GM04504 (cell line): Measurements from ENCODE around the gene ITLN2.
"Not testable (repeated sequence)": the region's sequence is repeated elsewhere in the genome, so short reads cannot be mapped to it uniquely, and the experiment has no call there.

Experiments used
- DNase-seq: peaks from one replicate; pipeline ENCODE4 v3.0.0-alpha.2; 2012; ENCODE audit warnings: low read depth

Gene ITLN2

DNA sequence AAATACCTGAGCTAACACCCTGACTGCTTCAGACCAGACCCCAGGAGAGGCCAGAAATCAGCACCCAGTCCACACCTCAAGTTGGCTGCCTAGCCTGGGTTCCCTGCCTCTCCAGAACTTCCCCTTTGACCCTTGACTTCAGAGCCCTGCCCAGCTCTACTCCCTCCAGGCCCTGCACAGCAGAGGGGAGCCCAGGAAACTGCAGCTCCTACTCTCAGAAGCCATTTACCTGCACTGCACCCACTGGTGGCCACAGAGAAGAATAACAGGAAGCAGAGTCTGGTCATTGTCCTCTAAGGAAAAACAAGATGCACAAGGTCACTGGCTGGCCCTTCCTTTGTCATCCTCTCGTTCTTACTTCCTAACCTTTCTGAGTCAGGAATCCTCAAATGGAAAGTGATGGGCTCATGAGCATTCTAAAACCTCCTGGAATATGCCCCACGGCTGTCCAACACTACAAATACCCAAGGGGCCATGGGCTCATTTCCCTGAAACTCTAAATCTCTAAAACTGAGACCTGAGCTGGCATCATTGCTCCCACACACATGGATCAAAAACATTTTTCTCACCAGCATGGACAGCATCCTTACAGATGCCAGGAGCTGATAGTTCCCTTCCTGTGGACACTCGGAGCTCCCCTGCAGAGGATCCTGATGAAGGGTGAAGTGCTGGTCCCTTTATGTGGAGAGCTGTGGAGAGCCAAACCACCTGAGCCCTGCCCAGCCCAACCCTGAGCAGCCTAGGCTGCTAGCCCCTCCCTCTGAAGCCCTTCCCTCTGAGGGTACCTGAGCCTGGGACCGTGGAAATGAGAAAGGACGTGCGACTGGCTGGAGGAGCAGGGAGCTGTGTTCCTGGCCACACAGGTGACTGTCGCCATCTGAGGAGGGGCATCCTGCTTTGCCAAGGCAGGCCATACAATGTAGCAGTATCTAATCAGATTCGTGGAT, at the start of gene ITLN2:
TSS of gene ITLN2 (minus strand) at position 652 of the 947 bp plus-strand sequence. CDS start at position 584, 68 bp downstream.
- DNase-seq = peak; percentile 6

- DNase-seq = no peak
Observed at GRCh38 chr1:161001525-161001924, 46.9 kb upstream of the ITLN2 start.

DNA sequence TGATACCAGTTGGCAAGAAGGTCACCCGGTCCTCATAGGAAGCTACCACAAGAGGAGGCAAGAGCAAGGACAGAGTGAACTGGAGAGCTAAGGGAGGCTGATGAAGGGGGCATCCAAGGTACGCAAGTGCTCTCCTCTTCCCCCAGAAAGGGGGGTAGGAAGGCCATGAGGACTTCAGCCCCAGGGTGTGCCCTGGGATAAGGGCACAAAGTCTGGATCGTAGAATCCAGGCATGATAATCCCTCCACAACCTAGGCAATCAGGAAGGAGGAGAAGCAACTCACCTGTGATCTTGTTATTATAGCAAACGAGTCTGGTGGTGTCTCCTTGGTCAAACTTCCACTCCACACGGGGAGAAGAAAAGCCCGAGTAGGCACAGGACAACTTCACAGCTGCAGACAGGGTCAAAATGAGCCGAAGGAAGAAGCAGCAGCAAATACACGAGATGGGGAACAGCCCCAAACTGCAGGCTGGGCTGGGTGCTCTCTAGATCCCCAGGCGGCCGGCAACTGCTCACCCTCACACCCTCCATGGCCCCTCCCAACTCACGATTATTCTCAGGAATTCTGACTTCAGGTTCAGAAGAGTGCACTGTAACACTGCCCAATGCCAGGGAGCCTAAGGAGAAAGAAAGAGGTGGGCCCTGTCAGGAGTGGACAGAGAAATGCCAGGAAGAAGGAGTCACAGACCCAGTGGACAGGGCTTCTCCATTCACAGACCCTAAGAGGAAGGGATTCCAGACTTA, 46.3 kb upstream of the ITLN2 start:
- DNase-seq = no peak

DNA sequence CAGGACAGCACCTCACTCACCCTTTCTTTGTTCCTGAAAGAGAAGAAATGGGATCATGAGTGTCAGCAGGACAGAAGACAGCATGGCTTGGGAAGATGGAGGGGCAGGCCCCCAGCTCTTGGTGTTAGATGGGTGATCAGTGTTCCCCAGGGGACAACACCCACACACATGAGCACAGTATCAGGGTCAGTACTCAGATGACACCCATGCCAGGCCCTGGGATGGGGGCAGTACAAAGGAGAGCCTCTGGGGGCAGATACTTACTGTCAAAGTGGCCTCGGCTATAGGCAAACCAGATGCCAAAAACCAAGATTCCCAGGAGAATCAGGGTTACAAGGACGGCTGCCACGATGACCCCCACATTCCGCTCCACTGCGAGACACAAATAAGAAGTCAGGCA, 44.8 kb upstream of the ITLN2 start:
- no peak for DNase-seq

DNA sequence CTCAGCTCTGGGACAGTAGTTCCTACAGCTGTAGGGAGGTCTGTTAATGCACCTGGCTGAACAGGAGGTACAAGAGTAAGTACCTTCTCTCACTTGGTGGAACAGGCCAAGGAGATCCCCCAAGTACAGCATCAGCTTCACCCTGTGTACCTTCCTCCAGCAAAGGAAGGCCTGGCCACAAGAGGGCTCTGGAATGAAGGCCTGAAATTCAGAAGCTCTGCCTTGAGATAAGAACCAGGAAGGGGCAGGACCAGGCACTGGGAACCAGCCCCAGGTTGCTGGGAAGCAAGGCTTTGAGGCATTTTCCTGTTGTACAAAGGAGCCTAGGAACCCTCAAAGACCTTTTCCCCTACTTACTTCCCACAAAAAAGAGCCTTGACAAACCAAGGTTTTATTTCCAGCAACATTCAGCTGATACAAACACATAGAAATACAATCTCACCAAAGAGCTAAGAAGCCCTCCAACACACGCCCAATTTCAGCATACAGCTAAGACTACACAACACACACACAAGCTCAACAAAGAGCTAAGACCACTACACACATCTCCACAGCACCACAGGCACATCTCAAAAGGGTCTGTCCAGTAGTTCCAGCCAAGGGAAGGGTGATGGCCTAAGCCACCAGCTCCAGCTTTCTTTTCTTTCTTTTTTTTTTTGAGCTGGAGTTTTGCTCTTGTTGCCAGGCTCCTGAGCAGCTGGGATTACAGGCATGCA, 42.9 kb upstream of the ITLN2 start:
- no peak for DNase-seq

- DNase-seq = no peak
Observed at GRCh38 chr1:160996178-160996577, 41.6 kb upstream of the ITLN2 start.

GRCh38 chr1:160993544-160994193, 39.1 kb upstream of the ITLN2 start:
- peak; percentile 55 for DNase-seq

- DNase-seq = not testable (repeated sequence)
Observed at GRCh38 chr1:160992036-160992435, 37.4 kb upstream of the ITLN2 start.

GRCh38 chr1:160987359-160988050, 32.9 kb upstream of the ITLN2 start:
- no peak for DNase-seq

- DNase-seq = no peak
Observed at GRCh38 chr1:160985723-160986122, 31.1 kb upstream of the ITLN2 start.

DNA sequence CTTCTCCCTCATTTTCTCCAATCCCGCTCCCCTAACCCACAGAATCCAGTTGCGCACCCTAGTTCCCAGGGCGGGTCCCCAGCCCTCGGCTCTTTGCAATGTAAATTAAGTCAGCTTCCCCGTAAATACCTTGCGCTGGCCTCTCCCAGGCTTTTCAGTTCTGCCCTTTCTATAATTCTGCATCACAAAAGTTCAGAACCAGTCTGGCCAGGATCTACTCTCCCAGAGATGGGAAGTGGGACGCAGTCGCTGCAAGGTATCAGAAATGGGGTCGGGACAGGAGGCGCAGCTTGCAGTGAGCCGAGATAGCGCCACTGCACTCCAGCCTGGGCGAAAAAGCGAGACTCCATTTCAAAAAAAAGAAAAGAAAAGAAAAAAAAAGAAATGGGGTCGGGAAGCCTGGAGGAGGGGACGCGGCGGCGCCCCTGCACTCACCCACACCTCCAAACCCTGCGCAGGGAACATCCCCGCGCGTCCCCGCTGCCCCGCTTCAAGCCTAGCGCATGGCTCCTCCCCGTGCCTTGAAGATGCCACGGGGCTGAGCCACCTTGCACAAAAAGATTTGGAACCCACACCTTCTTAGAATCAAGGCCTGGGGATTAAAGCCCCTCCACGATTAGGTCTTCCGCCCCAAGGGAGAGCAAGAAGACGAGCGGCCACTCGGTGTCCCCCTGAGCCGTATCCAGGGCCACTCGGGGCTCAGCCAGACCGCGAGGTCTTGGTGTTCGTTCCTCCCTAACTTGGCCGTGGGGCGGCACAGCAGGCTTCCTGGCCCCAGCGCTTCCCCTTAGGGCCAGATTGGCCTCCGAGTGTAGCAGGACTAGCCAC, 27.2 kb upstream of the ITLN2 start:
- no peak for DNase-seq

GRCh38 chr1:160979286-160979685, 24.7 kb upstream of the ITLN2 start:
- DNase-seq = no peak

- no peak for DNase-seq
Observed at GRCh38 chr1:160978510-160978927, 23.9 kb upstream of the ITLN2 start.

DNA sequence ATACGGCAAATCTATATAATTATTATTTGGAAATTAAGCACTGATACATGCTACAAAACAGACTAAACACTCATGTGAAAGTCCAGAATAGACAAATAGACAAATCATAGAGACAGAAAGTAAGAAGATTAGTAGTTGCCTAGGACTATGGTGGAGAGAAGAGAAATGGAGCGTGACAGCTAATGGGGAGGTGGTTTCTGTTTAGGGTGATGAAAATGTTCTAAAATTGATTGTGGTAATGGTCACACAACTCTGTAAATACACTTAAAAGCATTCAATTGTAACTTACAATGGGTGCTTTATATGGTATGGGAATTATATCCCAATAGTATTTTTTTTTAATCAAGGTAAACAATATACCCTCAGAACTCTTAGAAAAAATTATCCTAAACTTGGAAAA, 20.4 kb upstream of the ITLN2 start:
- no peak for DNase-seq

DNA sequence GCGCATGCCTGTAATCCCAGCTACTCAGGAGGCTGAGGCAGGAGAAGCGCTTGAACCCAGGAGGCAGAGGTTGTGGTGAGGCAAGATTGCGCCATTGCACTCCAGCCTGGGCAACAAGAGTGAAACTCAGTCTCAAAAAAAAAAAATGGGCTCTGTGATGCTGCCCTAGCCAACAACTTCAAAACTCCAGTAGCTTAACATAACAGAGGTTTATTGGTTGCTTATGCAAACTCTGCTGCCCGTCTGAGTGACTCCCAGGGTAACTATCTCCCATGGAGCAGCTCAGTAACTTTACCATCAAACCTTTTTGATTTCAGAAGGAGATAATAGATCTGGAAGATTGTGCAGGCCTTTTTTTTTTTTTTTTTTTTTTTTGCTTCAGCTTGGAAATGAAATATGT, 18.9 kb upstream of the ITLN2 start:
- DNase-seq = no peak

DNA sequence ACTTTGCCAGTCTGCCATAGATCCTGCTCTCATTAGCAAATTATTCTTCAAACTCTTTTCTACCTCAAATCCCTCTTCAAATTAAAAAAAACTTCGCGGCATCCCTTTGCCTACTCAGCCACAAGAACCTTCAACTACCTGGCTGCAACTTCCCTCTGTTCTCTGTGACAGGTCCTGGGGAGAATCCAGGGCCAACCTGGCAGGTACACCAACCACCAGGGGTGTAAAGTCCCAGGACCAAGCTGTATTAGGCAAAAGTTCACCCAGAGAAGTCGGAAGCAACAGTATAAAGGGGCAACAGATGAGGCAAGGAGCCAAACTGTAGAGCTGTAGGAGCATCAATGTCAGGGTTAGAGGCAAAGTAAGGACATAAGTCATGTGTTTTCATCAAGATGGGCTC, 18.3 kb upstream of the ITLN2 start:
- no peak for DNase-seq

- DNase-seq = no peak
Observed at GRCh38 chr1:160971618-160972056, 17.0 kb upstream of the ITLN2 start.

GRCh38 chr1:160963521-160963920, 8.9 kb upstream of the ITLN2 start:
- no peak for DNase-seq

- no peak for DNase-seq
Observed at GRCh38 chr1:160961419-160961818, 6.8 kb upstream of the ITLN2 start.

GRCh38 chr1:160956966-160957365, 2.4 kb upstream of the ITLN2 start:
- no peak for DNase-seq
